GM18519 (cell line): ENCODE measurements around the gene C1D.
"Not testable (repeated sequence)": the region's sequence is repeated elsewhere in the genome, so short reads cannot be mapped to it uniquely, and the experiment has no call there.

ENCODE experiments used
- ATAC-seq: cut with Tn5 transposase; IDR thresholded peaks from one replicate; pipeline ENCODE4 v1.9.1; 2021; ENCODE audit warnings: mild to moderate bottlenecking, moderate library complexity; ENCODE audit not compliant: unreplicated experiment, low FRiP score

The C1D gene

DNA sequence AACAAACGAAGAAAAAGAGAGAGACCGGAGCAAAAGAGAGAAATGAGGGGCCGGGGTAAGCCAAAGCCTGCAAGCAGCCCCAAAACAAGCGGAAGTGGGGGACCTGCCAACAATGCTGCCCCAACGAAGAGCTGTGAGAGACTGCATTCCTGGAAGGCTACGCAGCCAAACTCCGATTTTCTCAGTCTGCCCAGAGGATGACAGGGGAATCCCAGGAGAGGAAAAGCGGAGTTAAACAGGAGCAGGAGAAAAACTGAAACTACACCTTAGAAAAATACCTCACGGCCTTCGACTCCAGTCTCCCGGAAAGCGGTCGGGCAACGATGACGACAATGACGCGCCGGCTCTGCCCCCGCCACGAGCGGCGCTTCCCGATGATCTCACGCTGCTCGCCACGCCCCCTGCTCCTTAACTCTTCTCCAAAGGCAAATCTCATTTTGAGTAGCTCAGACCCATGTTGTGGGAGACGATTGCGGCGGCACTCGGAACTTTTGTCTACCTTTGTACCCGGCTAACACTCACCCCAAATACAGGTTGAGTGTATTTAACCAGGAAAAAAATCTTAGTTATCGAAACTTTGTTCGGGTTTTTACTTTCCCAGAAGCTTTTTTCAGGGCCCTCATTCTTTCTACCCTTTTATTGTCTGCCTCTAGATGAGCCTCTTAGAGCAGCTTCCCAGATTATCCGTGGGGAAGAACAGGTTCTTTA is at the start of gene C1D:
Gene C1D (minus strand): TSS at position 325 of the 708 bp plus-strand sequence. CDS start 15,694 bp downstream, outside the sequence.
- peak; percentile 78 for ATAC-seq

- peak; percentile 91 for ATAC-seq
Measured at GRCh38 chr2:68110102-68110501, 47.3 kb upstream of the C1D start.

- ATAC-seq = no peak
Measured at GRCh38 chr2:68108120-68108519, 45.3 kb upstream of the C1D start.

GRCh38 chr2:68107475-68107874 is 44.7 kb upstream of the C1D start:
- no peak for ATAC-seq

DNA sequence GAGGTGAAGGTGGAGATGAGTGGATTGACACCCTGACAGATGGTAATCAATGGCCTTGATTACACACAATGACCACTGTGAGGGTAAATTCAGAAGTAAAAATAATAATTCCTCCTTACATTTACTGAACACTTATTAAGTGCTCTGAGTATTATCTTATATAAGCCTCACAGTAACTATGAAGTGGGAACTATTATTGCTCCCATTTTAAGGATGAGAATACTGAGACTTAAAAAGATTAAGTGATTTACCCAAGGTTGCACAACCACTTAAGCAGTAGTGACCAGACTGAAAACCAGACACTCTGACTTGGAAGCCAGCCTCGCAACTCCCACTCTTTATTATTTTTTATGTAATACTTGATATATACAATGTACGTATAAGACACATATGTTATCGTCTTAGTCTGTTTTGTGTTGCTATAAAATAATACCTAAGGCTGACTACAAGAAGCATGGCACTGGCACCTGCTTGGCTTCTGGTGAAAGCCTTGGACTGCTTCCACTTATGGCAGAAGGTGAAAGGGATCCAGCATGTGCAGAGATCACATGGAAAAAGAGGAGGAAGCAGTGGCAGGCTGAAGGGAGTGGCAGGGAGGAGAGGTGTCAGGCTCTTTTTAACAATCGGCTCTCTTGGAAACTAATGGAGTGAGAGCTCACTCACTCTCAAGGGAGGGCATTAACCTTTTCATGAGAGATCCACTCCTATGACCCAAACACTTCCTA is 41.5 kb upstream of the C1D start:
- ATAC-seq = no peak

DNA sequence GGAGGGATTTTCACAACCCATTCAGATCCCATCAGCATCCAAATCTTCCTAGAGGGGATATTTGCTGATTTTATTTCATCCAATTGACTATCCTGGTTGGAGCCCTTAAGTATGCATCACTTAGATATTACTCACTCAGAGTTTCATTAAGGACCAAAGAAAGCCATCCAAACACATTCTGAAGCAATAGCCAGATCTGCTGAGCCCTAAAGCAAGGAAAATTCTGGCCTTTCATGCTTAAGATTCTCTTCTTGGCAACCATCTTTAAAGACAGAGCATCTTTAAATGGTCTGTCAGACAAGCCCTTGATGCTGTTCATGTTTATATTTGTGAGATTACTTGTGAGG is 40.9 kb upstream of the C1D start:
- no peak for ATAC-seq

DNA sequence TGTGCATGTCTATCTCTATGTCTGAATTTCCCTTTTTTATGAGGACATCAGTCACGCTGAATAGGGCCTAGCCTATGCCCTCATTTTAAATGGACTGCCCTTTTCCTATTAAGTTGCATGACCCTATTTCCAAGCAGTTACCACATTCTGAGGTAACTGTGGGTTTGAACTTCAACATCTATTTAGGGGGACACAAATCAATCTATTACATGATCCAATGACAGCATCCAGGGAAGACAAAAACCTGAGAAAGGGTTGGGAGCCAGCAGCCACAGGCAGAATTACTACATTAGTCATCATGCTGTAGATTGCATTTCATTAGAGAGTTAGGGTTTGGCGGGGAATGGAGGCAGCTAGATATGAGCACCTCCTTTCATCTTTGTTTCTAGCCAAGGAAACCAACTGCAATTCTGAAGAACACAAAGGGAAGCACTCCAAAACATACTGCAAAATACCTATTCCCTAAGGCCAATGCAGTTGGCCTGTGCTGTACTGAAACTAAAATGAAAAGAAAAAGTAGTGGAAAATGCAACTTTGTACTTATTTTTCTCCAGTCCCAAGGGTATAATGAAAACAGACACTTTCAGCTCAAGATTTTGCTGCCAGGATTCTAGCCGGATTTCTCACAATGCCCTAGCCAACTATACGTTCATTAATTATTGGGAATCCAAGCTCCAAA is 40.4 kb upstream of the C1D start:
- ATAC-seq = no peak

- no peak for ATAC-seq
Measured at GRCh38 chr2:68100189-68100588, 37.4 kb upstream of the C1D start.

- no peak for ATAC-seq
Measured at GRCh38 chr2:68099260-68099659, 36.5 kb upstream of the C1D start.

DNA sequence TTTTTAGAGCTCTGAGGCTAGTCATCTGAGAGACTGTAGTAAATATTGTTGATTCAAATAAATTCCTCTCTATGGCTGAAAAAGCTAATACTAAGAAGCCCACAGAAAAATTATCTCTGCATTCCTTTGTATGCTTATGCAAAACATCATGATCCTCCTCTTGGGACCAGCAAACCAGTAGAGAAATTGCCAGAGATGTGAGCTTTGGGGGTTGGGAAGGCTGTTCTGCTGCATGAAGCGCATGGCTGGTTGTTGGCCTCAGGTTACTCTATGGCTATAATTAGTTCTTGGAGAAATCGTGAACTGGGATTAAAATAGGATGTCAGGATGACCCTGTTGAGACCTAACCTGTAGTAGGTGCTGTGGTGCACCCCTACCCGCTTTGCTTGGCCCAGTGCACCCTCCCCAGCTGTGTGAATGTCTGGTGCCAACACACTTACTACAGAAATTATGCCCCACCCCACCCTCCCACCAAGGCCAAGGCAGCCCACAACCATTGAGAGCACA is 35.5 kb upstream of the C1D start:
- no peak for ATAC-seq

DNA sequence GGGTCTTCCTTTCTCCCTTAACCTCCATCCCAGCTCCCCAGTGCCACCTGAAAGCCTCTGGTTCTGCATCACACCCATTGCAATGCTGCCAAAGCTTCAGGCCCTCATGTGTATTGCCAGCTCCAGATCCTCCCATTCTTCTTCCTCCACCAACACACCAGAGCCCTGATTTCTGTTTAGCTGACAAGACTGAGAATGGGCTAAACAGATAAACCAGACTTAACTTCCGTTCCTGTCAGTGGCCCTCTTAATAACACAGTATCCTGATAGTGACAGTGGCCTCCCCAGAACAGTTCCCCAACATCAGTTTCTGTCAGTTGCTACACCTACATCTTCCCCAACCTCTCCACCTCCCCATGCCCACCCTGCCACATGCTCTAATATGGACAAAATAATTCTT is 31.3 kb upstream of the C1D start:
- no peak for ATAC-seq

GRCh38 chr2:68093634-68094033 is 30.8 kb upstream of the C1D start:
- no peak for ATAC-seq

- ATAC-seq = no peak
Measured at GRCh38 chr2:68091439-68092034, 28.7 kb upstream of the C1D start.

- no peak for ATAC-seq
Measured at GRCh38 chr2:68089961-68090360, 27.2 kb upstream of the C1D start.

DNA sequence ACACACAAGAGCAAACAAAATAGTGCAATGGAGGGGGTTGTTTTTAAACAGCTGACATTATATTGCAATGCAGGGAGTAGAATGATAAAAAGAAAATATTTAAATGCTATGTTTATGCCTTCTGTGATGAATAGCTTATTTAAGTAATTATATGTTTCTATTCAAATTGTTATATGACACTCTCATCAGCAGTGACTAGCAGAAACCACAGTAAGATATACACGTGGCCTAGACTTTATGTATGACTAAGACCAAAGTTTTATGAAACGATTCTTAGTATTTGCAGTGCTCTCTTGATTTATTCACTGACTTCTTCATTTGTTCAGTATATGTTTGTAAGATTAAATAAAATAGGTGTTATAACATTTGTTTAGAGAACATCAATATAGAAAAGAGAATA is 26.1 kb upstream of the C1D start:
- no peak for ATAC-seq

DNA sequence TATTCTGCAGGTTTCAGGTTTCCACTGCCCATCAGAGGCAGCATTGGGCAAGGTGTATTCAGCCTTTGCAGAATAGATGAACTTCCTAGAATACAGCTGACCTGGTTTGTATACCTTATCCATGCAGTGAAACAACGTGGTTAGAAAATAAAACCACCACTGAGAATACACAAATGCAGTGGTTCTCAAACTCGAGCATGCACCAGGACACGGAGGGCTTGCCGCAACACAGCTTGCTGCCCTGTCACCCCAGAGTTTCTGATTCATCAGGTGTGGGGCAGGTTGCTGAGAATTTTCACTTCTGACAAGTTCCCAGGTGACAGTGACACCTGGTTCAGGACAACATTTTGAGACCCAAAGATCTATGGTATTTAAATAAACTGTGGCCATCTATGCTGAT is 23.4 kb upstream of the C1D start:
- no peak for ATAC-seq

DNA sequence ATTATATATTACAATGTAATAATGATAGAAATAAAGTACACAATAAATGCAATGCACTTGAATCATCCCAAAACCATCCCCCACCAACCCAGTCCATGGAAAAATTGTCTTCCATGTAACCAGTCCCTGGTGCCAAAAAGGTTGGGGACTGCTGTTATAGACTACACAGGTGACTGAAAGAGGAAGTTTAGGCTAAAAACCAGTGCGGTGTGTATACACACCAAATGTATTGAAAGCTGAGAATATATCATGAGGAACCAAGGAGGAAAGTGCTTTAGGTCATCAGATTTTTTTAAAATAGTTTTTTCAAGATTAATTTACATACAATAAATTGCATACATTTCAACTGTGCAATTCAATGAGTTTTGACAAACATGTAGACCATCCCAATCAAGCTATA is 20.5 kb upstream of the C1D start:
- ATAC-seq = peak; percentile 54

- ATAC-seq = no peak
Measured at GRCh38 chr2:68074050-68074449, 11.2 kb upstream of the C1D start.

DNA sequence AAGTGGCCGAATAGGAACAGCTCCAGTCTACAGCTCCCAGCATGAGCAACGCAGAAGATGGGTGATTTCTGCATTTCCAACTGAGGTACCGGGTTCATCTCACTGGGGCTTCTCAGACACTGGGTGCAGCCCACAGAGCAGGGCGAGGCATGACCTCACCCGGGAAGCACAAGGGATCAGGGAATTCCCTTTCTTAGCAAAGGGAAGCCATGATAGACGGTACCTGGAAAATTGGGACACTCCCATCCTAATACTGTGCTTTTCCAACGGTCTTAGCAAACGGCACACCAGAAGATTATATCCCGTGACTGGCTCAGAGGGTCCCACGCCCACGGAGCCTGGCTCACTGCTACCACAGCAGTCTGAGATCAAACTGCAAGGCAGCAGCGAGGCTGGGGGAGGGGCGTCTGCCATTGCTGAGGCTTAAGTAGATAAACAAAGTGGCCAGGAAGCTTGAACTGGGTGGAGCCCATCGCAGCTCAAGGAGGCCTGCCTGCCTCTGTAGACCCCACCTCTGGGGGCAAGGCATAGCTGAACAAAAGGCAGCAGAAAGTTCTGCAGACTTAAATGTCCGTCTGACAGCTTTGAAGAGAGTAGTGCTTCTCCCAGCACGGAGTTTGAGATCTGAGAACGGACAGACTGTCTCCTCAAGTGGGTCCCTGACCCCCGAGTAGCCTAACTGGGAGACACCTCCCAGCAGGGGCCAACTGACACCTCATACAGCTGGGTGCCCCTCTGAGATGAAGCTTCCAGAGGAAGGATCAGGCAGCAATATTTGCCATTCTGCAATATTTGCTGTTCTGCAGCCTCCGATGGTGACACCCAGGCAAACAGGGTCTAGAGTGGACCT is 1.2 kb upstream of the C1D start:
- not testable (repeated sequence) for ATAC-seq

- no peak for ATAC-seq
Measured at GRCh38 chr2:68060652-68061051, 2.2 kb downstream of the C1D start.
